22Rv1 (cell line): ENCODE data around the gene RGS11.

Experiments used
- H3K27ac ChIP-seq: fragments of 450-650 bp; 2 replicates; pipeline ENCODE4 v1.5.1; 2017
- ZFX ChIP-seq: fragments of 450-650 bp; IDR thresholded peaks from 2 replicates; pipeline ENCODE4 v1.6.1; 2017; ENCODE audit warnings: antibody characterized with exemption, borderline replicate concordance
- TF ChIP-seq, protein P1 (sequence below): fragments of 450-650 bp; IDR thresholded peaks from 2 replicates; pipeline ENCODE4 v1.5.1; 2017; ENCODE audit warnings: mild to moderate bottlenecking

Gene RGS11

DNA sequence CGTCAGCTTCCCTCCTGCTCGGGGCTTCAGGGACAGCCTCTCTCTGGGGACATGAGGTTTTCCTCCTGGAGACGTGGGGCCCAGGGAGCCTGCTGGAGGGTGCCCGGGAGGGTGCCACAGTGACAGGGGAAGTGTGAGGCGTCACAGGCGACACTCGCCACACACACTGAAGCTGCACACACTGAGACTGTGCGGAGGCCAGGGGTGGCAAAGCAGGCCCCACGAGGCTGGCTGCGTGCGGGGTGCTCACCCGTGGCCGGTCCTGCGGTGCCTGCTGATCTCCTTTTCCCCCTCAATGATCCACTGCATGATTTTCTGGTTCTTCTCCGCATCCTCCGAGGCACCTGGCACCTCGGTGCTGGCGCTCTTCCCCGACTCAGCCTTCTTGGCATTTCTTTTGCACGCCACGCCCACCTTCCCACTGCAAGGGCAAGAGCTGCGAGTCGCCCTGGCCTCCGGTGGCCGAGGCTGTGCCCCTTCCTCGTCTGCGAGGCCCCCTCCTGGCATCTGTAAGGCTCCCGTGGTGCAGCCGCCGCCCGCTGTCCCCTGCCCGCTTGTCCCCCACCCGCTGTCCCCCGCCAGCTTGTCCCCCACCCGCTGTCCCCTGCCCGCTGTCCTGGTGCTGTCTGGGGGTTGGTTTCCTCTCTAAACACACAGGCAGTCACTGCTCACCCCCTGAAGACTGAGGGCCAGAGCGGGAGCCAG, 21.2 kb upstream of the RGS11 start:
- TF ChIP-seq, protein P1, sequence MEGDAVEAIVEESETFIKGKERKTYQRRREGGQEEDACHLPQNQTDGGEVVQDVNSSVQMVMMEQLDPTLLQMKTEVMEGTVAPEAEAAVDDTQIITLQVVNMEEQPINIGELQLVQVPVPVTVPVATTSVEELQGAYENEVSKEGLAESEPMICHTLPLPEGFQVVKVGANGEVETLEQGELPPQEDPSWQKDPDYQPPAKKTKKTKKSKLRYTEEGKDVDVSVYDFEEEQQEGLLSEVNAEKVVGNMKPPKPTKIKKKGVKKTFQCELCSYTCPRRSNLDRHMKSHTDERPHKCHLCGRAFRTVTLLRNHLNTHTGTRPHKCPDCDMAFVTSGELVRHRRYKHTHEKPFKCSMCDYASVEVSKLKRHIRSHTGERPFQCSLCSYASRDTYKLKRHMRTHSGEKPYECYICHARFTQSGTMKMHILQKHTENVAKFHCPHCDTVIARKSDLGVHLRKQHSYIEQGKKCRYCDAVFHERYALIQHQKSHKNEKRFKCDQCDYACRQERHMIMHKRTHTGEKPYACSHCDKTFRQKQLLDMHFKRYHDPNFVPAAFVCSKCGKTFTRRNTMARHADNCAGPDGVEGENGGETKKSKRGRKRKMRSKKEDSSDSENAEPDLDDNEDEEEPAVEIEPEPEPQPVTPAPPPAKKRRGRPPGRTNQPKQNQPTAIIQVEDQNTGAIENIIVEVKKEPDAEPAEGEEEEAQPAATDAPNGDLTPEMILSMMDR: no peak
- H3K27ac ChIP-seq: no peak overlapping the region

DNA sequence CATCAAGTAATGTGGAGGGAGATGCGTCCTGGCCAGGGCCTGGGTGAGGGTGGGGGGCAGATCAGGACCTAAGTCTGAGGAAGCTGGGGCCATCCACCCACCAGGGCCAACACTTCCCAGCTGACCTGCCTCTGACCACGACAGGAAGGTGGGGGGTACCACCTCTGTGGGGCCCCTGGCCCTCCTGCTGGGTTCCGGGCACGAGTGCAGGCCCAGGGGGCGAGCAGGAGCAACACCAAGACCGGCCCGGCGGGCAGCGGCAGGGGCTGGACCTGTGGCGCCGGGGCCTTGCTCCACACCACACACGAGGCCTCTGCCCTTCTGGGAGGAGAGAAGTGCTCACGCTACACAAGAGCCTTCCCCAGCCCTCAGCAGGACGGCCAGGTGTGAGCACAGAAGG, 20.5 kb upstream of the RGS11 start:
- TF ChIP-seq, protein P1: no peak
- no peak for TF ChIP-seq ZFX
- H3K27ac ChIP-seq: no peak overlapping the region

DNA sequence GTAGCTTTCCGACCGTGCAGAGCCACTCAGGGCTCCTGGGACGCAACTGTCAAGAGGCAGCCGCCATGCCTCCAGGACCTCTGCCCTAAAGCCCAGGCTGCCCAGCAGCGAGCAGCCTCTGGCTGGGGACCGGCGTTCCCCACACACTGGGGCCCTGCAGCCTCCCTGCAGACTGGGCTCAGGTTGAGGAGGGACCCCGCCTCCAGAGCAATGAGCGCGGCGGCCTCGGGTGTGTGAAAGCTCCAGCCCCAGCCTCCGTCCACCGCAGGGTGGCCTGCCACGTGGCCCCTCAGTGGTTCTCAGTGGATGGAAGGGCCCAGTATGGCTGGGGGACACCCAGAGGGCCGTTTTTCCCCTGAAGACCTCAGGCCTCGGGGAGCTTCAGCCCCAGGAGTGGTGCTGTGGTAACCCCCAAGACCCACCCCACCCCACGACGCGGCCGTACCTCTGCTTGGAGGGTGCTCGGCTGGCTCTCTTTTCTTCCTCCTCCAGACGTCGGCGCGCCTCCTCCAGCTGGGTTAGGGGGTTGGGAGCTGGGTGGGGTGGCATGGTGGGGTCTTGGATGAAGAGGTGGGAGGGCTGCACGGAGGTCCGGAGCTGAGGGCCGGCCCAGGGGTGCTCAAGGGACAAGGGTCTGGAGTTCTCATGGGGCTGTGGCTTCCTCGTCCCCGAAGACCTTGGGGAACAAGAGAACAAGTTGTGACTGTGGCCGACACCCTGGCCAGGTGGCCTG, 17.5 kb upstream of the RGS11 start:
- no peak overlapping the region for H3K27ac ChIP-seq
- TF ChIP-seq, protein P1: no peak
- TF ChIP-seq ZFX: no peak

DNA sequence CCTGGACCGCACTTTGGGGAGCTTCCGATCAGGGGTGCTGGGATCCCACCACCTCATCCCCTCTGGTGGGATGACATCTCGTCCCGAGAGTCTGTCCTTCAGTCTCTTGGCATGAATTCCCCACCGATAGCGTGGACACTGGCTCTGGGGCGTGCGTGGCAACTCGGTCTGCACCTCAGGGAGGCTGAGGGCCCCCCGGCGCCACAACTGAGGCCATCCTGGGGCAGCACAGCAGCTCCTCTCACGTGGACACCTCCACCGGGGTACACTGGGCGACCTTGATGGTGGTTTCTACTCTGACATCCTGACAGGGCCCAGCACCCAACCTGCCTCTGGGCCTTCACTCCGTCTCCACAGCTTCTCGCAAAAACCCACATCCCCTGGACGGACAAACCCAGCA, 15.8 kb upstream of the RGS11 start:
- no peak for TF ChIP-seq ZFX
- TF ChIP-seq, protein P1: no peak
- H3K27ac ChIP-seq: no peak overlapping the region

DNA sequence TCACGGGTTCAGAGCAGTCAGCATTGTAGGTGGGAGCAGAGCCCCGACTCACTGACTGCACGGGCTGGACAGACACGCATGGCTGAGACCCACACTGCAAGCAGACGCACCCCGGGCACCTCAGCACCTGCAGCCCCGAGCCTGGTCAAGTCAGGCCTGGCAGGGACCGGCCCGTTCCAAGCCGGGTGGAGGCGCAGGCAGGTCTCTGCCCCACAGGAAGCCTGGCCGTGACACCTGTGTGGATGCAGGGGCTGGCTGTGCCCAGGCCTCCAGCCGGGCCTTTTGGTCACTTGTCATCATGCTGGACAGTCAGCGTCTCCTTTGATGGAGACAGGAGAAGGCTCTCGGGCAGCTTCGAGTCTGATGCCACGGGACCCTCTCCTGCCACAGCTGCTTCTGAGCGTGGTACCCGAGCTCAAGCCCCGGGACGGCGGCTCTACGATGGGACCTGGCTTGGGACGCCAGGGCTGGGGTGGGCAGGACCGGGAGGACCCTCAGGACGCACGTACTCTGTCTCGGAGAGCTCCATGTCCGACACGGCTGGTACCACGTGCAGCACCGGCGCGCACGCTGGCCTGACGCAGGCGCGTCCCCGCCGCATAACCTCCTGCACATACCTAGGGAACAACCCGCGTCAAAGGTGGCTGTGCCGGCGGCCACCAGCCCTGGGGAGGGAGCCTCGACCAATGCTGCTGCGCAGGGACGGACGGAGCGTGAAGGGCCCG, 15.1 kb upstream of the RGS11 start:
- H3K27ac ChIP-seq: no peak overlapping the region
- no peak for TF ChIP-seq ZFX
- TF ChIP-seq, protein P1: no peak

DNA sequence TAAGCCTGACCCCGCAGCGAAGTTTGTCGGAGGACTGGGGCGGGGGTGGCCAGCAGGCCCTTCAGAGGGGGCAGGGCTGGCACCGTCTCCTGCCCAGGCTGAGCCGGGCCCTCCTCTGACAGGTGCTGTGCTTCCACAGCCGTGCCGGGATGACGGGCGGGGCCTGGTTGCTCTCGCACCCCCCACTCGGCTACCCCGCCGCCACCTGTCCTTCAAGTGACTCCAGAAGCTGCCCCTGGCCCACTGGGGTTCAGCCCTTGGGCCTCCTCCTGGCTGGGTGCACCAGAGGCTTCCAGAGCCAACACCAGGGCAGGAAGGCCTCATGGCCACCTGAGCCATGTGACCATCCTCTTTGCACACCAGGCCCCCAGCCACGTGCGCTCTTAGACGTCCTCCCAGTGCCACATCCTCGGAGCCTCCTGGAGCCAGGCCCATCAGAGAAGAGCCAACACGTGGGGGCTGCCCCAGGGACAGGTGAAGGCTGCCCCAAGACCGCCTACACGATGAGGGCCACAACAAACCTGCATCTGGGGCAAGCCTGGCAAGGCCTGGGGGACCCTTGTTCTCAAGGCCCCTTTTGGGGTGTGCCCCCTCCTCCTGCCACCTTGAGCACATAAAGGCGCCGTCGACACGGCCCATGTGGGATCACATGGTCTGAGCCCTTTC, 14.4 kb upstream of the RGS11 start:
- no peak overlapping the region for H3K27ac ChIP-seq
- TF ChIP-seq ZFX: no peak
- TF ChIP-seq, protein P1: no peak
